NCI-H69 (cell line): ENCODE results near the gene EYA3.

ENCODE experiments used
- DNase-seq: peaks from one replicate; lab custom pipeline; 2025; lab: John Stamatoyannopoulos, UW

The EYA3 gene

GRCh38 chr1:28070725-28071593, 17.5 kb downstream of the EYA3 start:
- DNase-seq, result no peak

- no peak for DNase-seq
Observed at GRCh38 chr1:28067523-28068090, 20.8 kb downstream of the EYA3 start.

GRCh38 chr1:28066393-28067154, 21.8 kb downstream of the EYA3 start:
- DNase-seq, result no peak

- no peak for DNase-seq
Observed at GRCh38 chr1:28064064-28064463, 24.3 kb downstream of the EYA3 start.

GRCh38 chr1:28062806-28063205, 25.6 kb downstream of the EYA3 start:
- DNase-seq, result no peak

GRCh38 chr1:28058971-28059878, 29.2 kb downstream of the EYA3 start:
- peak; percentile 1 for DNase-seq

GRCh38 chr1:28058168-28058567, 30.2 kb downstream of the EYA3 start:
- peak; percentile 26 for DNase-seq

DNA sequence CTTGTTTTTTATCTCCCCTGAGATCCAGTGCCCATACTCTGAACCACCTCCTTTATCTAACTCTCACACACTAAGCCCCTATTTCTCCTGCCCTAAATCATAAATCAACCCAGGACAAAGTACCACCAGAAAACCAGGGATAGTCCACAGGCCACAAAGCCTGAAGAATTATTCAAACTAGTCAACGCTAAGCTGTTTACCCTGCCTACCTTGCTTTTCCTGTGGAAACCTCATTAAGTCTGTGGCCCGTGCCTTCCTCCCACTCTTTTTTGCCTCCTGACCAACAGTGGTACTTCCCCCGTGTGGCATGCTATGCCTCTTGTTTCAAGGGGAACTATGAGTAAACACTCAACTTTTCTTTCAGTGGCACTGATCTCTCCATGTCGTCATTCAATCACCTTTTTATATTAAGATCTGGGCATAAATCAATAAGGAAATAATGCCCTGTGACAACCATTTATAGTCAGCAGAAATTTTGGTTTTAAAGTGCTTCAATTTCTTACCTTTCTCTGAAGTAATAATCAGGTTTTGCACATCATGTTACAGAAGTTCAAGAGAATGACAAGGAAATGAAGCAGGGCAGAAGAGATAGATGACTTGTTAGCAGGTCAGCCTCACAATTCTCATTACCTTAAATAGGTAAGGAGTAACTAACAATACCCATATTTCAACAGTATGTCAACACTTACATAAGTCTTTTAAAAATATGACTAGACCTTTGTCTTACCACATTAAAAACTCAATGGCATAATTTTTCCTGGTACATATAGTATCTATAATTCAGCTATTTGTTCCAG, 32.1 kb downstream of the EYA3 start:
- no peak for DNase-seq

GRCh38 chr1:28050776-28051175, 37.6 kb downstream of the EYA3 start:
- no peak for DNase-seq

- DNase-seq, result no peak
Observed at GRCh38 chr1:28046716-28047115, 41.7 kb downstream of the EYA3 start.

- no peak for DNase-seq
Observed at GRCh38 chr1:28045777-28046176, 42.6 kb downstream of the EYA3 start.

DNA sequence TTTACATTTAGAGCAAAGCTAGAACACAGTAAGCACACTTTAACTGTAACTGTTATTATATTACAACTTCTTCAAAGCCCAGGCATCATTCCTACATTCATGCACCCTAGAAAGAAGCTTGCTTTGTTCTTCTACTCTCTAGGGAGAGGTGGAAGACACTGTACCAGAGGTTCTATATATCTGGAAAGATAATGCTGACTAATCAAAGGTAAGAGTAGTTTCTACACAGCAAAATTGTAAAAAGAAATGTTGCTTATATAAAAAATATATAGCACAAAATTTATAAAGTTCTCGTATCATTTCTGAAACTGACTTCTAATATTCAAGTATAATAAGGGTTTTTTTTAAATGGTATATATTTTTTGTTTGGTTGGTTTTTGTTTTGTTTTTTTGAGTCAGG, 44.0 kb downstream of the EYA3 start:
- no peak for DNase-seq

DNA sequence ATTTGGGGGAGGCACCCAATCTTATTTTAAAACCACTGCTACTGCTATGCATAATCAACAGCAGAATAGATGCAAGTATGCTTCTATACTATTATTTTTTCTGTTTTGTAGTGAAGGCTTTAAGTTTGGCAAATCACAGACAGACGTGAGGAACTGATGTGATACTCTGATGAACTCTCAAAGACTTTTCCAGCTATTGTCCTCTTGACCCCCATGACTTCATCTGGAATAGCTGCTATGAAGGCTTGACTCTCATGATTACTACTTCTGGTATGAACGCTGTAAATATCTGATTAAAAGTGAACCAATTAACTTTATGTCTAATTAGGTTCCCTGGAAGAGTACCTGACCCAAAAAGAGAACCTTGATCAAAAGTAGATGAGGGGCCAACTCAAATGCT, 49.1 kb downstream of the EYA3 start:
- no peak for DNase-seq

GRCh38 chr1:28037946-28038345, 50.5 kb downstream of the EYA3 start:
- no peak for DNase-seq

- no peak for DNase-seq
Observed at GRCh38 chr1:28037206-28037605, 51.2 kb downstream of the EYA3 start.

GRCh38 chr1:28036431-28036830, 52.0 kb downstream of the EYA3 start:
- no peak for DNase-seq

- no peak for DNase-seq
Observed at GRCh38 chr1:28035420-28035819, 53.0 kb downstream of the EYA3 start.

GRCh38 chr1:28032281-28032680, 56.1 kb downstream of the EYA3 start:
- no peak for DNase-seq

DNA sequence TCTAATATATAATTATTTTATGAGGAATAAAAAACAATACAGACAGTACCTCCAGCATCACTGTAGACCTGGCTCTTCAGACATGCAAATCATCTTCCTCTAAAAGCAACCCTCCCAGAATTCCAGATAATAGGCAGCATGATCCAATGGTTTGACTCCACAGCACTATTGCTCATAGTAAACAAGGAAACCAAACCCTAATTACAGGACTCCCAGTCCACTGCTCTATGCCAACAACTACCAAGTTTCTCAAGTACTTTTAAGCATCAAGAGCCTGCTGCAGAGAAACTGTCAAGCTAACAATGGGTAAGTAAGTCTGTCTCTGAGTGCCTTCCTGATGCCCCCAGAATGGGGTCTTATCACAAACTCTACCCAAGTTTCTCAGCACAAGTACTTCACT, 57.2 kb downstream of the EYA3 start:
- DNase-seq, result peak; percentile 2

GRCh38 chr1:28028873-28029654, 59.3 kb downstream of the EYA3 start:
- no peak for DNase-seq
